K562 treated with DMSO at 1 percent for 4 hours (cell line): ENCODE measurements around the gene RGPD3. TPM values are rescaled to one million over a fixed set of nuclear protein-coding genes. Genes with fewer than 3 reads are reported as not detected.

Experiments
- total RNA-seq: library from RNA; unstranded; fragments of 300-600 nt; gene quantifications from 2 replicates; pipeline ENCODE4 v1.2.3, GENCODE V29; 2022; ENCODE audit not compliant: insufficient read depth

RGPD3 gene
- not detected in 2 replicates for total RNA-seq

DNA sequence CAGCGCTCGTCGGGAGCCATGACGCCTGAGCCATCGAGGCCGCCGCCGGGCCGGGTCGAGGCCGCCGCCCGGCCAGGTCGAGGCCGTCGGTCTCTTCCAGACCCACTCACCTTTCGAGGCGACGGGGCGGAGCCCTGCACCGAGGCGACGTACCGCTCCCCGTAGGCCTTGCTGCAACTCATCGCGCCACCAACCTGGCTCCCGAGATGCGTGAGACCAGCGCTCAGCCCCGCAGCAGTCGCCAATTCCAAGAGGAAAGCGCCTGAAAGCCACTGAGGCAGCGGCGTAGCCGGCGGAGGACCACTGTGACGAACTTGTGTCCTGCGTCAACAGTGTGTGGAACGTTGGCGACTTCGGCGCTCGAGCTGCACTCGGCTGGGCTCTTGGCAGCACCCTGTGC, at the start of gene RGPD3:
Gene RGPD3, minus strand, starts transcription at position 307 of the 400 bp plus-strand sequence. Its CDS starts 125 bp downstream, at position 182.

DNA sequence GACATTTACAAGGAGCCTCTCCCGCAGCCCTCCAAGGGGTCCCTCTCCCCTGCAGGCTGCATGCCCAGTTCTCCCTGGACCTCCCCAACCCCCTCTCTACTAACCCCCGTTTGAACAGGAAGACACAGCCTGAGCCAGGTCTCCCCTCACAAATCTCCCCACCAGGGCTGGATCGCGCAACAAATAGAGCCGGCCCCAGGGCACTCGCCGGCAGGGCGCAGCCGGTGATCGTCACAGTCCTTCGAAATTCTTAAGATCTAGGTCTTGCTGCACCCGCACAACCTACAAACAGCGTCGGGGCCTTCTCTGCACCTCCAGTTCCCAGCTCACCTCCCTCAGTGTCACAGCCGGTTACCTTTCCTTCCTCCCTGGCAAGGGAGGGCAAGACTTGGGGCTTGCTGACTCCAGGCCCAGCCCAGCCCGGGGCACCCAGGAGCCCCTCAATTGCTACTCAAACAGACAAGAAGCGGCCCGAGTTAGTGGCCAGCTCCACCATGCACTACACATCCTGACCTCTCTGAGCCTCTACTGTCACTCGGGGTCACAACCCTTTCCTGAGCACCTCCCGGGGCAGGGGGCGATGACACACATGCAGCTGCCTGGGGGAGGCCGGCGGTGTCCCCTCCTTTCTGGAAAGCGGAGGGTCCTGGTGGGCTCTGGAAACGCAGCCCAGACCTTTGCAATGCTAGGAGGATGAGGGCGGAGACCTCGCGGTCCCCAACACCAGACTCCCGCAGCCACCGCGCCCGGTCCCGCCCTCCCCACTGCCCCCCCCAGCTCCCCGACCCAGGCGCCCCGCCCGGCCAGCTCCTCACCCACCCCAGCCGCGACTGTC, 18.6 kb upstream of the RGPD3 start, which contains the start of gene CD8B2:
Gene CD8B2, plus strand, starts transcription at position 814 of the 835 bp plus-strand sequence. CDS start 63 bp downstream, outside the sequence.

Other genes starting within 250 kb of the RGPD3 start
- not detected in 2 replicates for gene CD8B2, start 19.0 kb upstream of the RGPD3 start, total RNA-seq